D721Med (cell line): Measurements from ENCODE around the gene RXRB.

ENCODE experiments used
- DNase-seq: peaks from one replicate; pipeline ENCODE4 v3.0.0; 2011; ENCODE audit warnings: low spot score; ENCODE audit not compliant: insufficient read length
- FAIRE-seq: peaks from 2 replicates; lab custom pipeline; 2011; peaks lifted over from hg19 to GRCh38; lab: Jason Lieb, UNC
- TF ChIP-seq, protein P1 (sequence below): IDR thresholded peaks from 2 replicates; pipeline ENCODE4 v1.5.1; 2012; ENCODE audit warnings: mild to moderate bottlenecking, control low read depth; ENCODE audit not compliant: insufficient read depth; ENCODE audit errors: missing control alignments

The RXRB gene

DNA sequence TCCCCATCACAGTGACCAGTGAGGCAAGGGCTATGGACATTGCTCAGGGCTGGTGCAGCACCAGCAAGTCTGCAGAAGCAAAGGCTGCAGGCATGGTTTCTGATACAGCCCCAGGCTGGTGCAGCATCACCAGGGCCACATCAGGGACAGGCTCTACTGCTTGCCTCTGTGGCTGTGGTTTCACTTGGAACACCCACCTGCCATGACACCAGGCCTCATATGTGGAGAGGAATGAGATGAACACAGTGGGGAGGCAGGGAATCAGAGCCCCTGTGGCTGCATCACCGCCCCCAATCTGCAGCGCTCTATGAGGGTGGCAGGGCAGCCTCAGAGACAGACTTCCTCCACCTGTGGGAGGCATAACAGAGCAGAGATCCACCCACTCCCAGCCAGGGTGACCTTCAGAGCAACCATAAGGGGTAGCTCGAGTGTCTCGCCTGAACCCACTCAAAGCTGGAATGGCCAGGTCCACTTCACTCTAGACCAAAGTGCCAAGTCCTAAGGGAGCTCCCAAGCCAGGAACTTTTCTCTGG is 15.7 kb upstream of the RXRB start:
- no peak for FAIRE-seq
- no peak for DNase-seq

DNA sequence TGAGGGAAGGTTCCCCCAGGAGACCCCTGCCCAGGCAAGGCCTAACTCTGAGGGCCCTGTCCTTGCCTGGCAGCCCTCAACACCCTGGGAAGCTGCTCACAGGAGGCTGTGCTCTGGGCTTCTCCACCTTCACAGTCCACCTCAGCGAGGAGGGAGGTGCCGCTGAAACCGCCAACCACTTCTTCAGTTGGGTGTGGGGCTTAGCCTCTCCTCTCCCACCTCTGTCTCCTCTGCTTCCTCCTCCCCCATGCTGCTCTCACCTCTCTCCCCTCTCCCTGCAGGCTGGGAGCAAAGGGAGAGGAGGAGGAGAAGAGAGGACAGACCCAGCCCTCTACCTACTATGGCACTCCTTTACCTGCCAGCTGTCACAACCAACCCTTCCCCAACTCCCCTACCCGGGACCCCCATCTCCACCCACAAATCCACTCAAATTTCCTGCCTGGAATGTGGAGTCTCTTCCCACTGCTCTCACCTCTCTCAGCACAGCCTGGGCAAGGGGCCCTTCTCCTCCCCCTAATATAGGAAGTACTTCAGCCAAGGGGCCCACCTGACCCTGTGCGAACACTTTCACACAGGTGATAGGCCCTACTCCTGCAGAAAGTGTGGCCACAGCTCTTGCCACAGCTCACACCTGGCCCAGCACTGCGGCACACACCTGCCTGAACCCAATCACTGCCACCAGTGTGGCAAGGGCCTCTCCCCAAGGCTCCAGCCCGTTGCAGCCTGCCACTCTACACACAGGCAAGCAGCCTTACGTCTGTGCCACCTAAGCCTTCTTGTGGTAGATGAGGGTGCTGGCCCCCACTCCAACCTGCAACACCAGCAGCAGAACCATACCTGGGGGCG is 15.0 kb upstream of the RXRB start:
- TF ChIP-seq, protein P1, sequence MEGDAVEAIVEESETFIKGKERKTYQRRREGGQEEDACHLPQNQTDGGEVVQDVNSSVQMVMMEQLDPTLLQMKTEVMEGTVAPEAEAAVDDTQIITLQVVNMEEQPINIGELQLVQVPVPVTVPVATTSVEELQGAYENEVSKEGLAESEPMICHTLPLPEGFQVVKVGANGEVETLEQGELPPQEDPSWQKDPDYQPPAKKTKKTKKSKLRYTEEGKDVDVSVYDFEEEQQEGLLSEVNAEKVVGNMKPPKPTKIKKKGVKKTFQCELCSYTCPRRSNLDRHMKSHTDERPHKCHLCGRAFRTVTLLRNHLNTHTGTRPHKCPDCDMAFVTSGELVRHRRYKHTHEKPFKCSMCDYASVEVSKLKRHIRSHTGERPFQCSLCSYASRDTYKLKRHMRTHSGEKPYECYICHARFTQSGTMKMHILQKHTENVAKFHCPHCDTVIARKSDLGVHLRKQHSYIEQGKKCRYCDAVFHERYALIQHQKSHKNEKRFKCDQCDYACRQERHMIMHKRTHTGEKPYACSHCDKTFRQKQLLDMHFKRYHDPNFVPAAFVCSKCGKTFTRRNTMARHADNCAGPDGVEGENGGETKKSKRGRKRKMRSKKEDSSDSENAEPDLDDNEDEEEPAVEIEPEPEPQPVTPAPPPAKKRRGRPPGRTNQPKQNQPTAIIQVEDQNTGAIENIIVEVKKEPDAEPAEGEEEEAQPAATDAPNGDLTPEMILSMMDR, result no peak
- FAIRE-seq (no peak), DNase-seq (no peak)

More for the DNA sequence above, 15.7 kb upstream of the RXRB start:
- TF ChIP-seq, protein P1, result no peak

GRCh38 chr6:33213989-33214335 is 13.5 kb upstream of the RXRB start:
- FAIRE-seq, result no peak
- TF ChIP-seq, protein P1, result no peak
- DNase-seq, result no peak

GRCh38 chr6:33213166-33213988 is 12.9 kb upstream of the RXRB start:
- TF ChIP-seq, protein P1, result no peak
- FAIRE-seq (no peak), DNase-seq (no peak)

DNA sequence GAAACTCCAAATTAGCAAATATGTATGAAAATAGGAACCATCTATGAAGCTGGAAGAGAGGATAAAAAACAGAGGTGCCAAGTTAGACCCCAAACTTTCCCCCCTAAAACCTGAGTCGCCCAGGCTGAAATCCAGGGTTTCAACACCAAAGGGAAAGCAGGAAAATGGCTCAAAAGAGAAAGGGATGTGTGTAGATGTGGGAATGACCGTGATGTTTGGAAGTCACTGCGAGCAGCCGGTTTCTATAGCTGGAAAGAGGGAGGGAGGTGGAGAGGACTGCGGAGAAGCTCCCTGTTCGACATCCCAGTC is 12.3 kb upstream of the RXRB start:
- TF ChIP-seq, protein P1, result no peak
- no peak for DNase-seq
- FAIRE-seq, result no peak

- FAIRE-seq, result no peak
- no peak for DNase-seq
- TF ChIP-seq, protein P1, result no peak
These were observed 11.4 kb upstream of the RXRB start for GRCh38 chr6:33211666-33212422.
